ENCODE data around the gene NOS1AP. TPM values are rescaled to one million over a fixed set of nuclear protein-coding genes. Genes with fewer than 3 reads are reported as not detected.

NOS1AP gene
- total and polyA plus RNA-seq, 9 of the 15 experiments (the other 6 are each of a cell fraction or from before 2014, with no cell fraction given), result 0.07 to 1.5 (median 0.22) TPM

DNA sequence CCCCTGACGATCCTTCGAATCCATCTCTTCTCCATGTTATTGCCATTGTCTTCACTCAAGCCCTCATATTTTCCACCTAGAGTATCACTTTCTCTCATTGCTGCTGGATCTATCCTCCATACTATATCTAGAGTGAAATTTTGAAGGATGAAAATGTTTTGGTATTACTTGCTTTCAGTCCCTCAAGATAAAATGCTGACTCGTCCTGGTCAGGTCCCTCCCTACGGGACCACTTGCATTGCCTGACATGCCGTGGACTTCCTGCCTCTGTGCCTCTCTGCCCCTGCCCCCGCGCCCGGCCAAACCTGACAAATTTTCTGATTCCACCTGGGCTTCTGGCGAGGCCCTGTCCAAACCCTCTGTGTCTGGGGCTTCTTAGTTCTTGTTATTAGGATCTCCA is 283.6 kb downstream of the NOS1AP start:
- peak overlapping the region; percentile 73 for H2AFZ ChIP-seq (ENCODE audit: low read depth, low read length)
- in situ Hi-C loops (cut with MboI) (no loop called here), intact Hi-C loops (cut with micrococcal nuclease) (loop anchor here (10.0 kb wide), 1 partner anchor 262 kb away; no protein-coding TSS in a partner anchor)
- DNase-seq (ENCODE audit: extremely low read depth in 1 of 4, low spot score in 3 of 4), result no peak
- no peaks in the 10 kb centered on the region for H3K9me3 ChIP-seq (replicated peaks; ENCODE audit: control insufficient read depth, insufficient read depth, low read depth, low read length)
- H4K20me1 ChIP-seq (replicated peaks; ENCODE audit: control insufficient read depth, insufficient read depth, low read length), result no peaks in the 10 kb centered on the region
- H3K27me3 ChIP-seq (ENCODE audit: control insufficient read depth in 2 of 2, insufficient read depth in 2 of 2, low read length in 2 of 2), result no peaks in the 10 kb centered on the region
- H3K9ac ChIP-seq (ENCODE audit: insufficient read depth in 1 of 2, low read depth in 2 of 2, low read length in 2 of 2), result peak overlapping the region in 1 of 2 experiments; percentile 26; a peak in 1 of 4 replicates
- CTCF ChIA-PET (ENCODE audit: low intra/inter-chr PET ratio), result no interaction called here
- H3K9me1 ChIP-seq (ENCODE audit: control insufficient read depth, insufficient read depth, low read length), result no peaks in the 10 kb centered on the region
- FAIRE-seq, result no peak
- peaks cover 13 to 58% of the 10 kb centered on the region in 2 experiments; a peak in 4 of 5 replicates for H3K4me1 ChIP-seq (replicated peaks in 1 of 2; ENCODE audit: control insufficient read depth in 2 of 2, insufficient read depth in 2 of 2, low read length in 2 of 2)
- POLR2A ChIA-PET, result interaction anchor here (2.3 kb wide), 1 partner anchor 10 kb away, joined by 8 read pairs; no protein-coding TSS in a partner anchor
- no peaks in the 10 kb centered on the region for H3K36me3 ChIP-seq (ENCODE audit: control insufficient read depth, insufficient read depth, low read length)
- H3K4me2 ChIP-seq (ENCODE audit: insufficient read depth, low read length), result no peak overlapping the region
- 0 out of 3 replicates have a peak overlapping the region, but pooled peaks have one; percentile 4 for H3K27ac ChIP-seq (ENCODE audit: extremely low read depth, low read depth, low read length)
- WGBS (ENCODE audit: insufficient coverage, low coverage, missing lambda C conversion rate), result 54% methylated on average over 9 of the region's 9 CpGs
- H3K4me3 ChIP-seq, result no peak overlapping the region
- no peak for ATAC-seq
- no peaks in the 10 kb centered on the region for H3K79me2 ChIP-seq (ENCODE audit: control insufficient read depth, insufficient read depth, low read length)
- no TSS peak for BruUV-seq (replicated peaks)
- TF ChIP-seq NUFIP1 (IDR thresholded peaks at IDR 0.05; ENCODE audit: partially characterized antibody), result no peak
- TF ChIP-seq SMARCA4 (IDR thresholded peaks at IDR 0.05), result no peak
- no peak for TF ChIP-seq TEAD4 (IDR thresholded peaks at IDR 0.05; ENCODE audit: low read length)
- TF ChIP-seq TEAD4 (CRISPR knock-in tag; IDR thresholded peaks at IDR 0.05; ENCODE audit: borderline replicate concordance), result no peak
- TF ChIP-seq, protein P1, sequence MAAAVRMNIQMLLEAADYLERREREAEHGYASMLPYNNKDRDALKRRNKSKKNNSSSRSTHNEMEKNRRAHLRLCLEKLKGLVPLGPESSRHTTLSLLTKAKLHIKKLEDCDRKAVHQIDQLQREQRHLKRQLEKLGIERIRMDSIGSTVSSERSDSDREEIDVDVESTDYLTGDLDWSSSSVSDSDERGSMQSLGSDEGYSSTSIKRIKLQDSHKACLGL (CRISPR knock-in tag; IDR thresholded peaks at IDR 0.05; ENCODE audit: borderline replicate concordance, poor library complexity, severe bottlenecking), result no peak
- TF ChIP-seq LCOR (CRISPR knock-in tag; IDR thresholded peaks at IDR 0.05), result no peak
- TF ChIP-seq HDAC2 (IDR thresholded peaks at IDR 0.05), result no peak
- peak; percentile 61 for TF ChIP-seq NFE2 (IDR thresholded peaks at IDR 0.05; ENCODE audit: low read depth)
- peak; percentile 94 for TF ChIP-seq ZNF316 (IDR thresholded peaks at IDR 0.05)
- TF ChIP-seq ZNF146 (CRISPR knock-in tag; IDR thresholded peaks at IDR 0.05; ENCODE audit: unreplicated experiment), result no peak
- TF ChIP-seq ZNF197 (CRISPR knock-in tag; IDR thresholded peaks at IDR 0.05; ENCODE audit: low read depth), result no peak
- TF ChIP-seq STAT5A (IDR thresholded peaks at IDR 0.05; ENCODE audit: borderline replicate concordance, low read length), result no peak
- TF ChIP-seq ESRRB (CRISPR knock-in tag; IDR thresholded peaks at IDR 0.05; ENCODE audit: borderline replicate concordance), result no peak
- no peak for TF ChIP-seq CEBPB (tag; IDR thresholded peaks at IDR 0.05)
- TF ChIP-seq PML (IDR thresholded peaks at IDR 0.05; ENCODE audit: low read length), result no peak
- TF ChIP-seq RNF2 (IDR thresholded peaks at IDR 0.05), result no peak
- no peak for TF ChIP-seq SIX5 (IDR thresholded peaks at IDR 0.05; ENCODE audit: borderline replicate concordance in 1 of 2, insufficient read depth in 1 of 2, low read depth in 1 of 2, low read length in 2 of 2)
- TF ChIP-seq, protein P2, sequence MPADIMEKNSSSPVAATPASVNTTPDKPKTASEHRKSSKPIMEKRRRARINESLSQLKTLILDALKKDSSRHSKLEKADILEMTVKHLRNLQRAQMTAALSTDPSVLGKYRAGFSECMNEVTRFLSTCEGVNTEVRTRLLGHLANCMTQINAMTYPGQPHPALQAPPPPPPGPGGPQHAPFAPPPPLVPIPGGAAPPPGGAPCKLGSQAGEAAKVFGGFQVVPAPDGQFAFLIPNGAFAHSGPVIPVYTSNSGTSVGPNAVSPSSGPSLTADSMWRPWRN (IDR thresholded peaks at IDR 0.05; ENCODE audit: low read depth), result no peak
- no peak for TF ChIP-seq ZSCAN32 (CRISPR knock-in tag; IDR thresholded peaks at IDR 0.05)
- TF ChIP-seq, protein P3, sequence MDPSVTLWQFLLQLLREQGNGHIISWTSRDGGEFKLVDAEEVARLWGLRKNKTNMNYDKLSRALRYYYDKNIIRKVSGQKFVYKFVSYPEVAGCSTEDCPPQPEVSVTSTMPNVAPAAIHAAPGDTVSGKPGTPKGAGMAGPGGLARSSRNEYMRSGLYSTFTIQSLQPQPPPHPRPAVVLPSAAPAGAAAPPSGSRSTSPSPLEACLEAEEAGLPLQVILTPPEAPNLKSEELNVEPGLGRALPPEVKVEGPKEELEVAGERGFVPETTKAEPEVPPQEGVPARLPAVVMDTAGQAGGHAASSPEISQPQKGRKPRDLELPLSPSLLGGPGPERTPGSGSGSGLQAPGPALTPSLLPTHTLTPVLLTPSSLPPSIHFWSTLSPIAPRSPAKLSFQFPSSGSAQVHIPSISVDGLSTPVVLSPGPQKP (CRISPR knock-in tag; IDR thresholded peaks at IDR 0.05), result no peak
- no peak for TF ChIP-seq NFATC3 (IDR thresholded peaks at IDR 0.05)
- TF ChIP-seq ZNF124 (CRISPR knock-in tag; IDR thresholded peaks at IDR 0.05), result no peak
- TF ChIP-seq, protein P4, sequence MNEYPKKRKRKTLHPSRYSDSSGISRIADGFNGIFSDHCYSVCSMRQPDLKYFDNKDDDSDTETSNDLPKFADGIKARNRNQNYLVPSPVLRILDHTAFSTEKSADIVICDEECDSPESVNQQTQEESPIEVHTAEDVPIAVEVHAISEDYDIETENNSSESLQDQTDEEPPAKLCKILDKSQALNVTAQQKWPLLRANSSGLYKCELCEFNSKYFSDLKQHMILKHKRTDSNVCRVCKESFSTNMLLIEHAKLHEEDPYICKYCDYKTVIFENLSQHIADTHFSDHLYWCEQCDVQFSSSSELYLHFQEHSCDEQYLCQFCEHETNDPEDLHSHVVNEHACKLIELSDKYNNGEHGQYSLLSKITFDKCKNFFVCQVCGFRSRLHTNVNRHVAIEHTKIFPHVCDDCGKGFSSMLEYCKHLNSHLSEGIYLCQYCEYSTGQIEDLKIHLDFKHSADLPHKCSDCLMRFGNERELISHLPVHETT (CRISPR knock-in tag; conservative IDR thresholded peaks at IDR 0.05 in 1 of 2, IDR thresholded peaks at IDR 0.05 in 1 of 2), result no peak
